ENCODE measurements around the gene SH3RF3. TPM values are rescaled to one million over a fixed set of nuclear protein-coding genes. Genes with fewer than 3 reads are reported as not detected.

The SH3RF3 gene
- total and polyA plus RNA-seq, 2 of the 13 experiments (the other 11 are each of a cell fraction or from before 2014, with no cell fraction given): 0.04 TPM; not detected in 1

- no peak overlapping the region for H3K9ac ChIP-seq (ENCODE audit: insufficient read depth, low read depth, low read length)
- no peak for ATAC-seq
- DNase-seq (ENCODE audit: low spot score): no peak
- no peaks in the 10 kb centered on the region for H4K20me1 ChIP-seq (ENCODE audit: insufficient read depth, low read length)
- no peak for FAIRE-seq
- no peak overlapping the region for H3K27ac ChIP-seq (ENCODE audit: extremely low read length, insufficient read depth, low read length)
- CTCF ChIA-PET (ENCODE audit: low intra/inter-chr PET ratio, low total read pairs): no interaction called here
- no TSS peak for BruUV-seq (replicated peaks)
- no peak for TF ChIP-seq HOXA7 (CRISPR knock-in tag; IDR thresholded peaks at IDR 0.05)
- peak; percentile 41 for TF ChIP-seq ZNF629 (CRISPR knock-in tag; conservative IDR thresholded peaks at IDR 0.05)
- TF ChIP-seq ETV6 (CRISPR knock-in tag; conservative IDR thresholded peaks at IDR 0.05): no peak
- TF ChIP-seq ARNT (IDR thresholded peaks at IDR 0.05): no peak
- WGBS (ENCODE audit: low lambda C conversion rate): 57% methylated on average over 18 of the region's 18 CpGs
- in situ Hi-C loops (cut with HindIII; ENCODE audit: extremely low pct_ligation_motif_present, low pct_unique_long_range_greater_than_20kb): no loop called here
- intact Hi-C loops (cut with micrococcal nuclease; ENCODE audit: unreplicated experiment): no loop called here
- H3K4me1 ChIP-seq (ENCODE audit: insufficient read depth, low read length): no peaks in the 10 kb centered on the region
- H3K36me3 ChIP-seq (replicated peaks in 1 of 2; ENCODE audit: control insufficient read depth in 1 of 2, insufficient read depth in 2 of 2, low read length in 2 of 2): no peaks in the 10 kb centered on the region
- no peaks in the 10 kb centered on the region for H3K9me3 ChIP-seq (ENCODE audit: low read length)
- no peak overlapping the region for H3K4me2 ChIP-seq (ENCODE audit: low read depth, low read length)
- H3K27me3 ChIP-seq (ENCODE audit: control insufficient read depth in 1 of 2, insufficient read depth in 2 of 2, low read length in 2 of 2): 0 out of 5 replicates have a peak, but pooled peaks cover 0 to 2% of the 10 kb centered on the region in 2 experiments
- H2AFZ ChIP-seq (ENCODE audit: low read length): no peak overlapping the region
- POLR2A ChIA-PET: no interaction called here
- H3K79me2 ChIP-seq (ENCODE audit: insufficient read depth, low read length): no peaks in the 10 kb centered on the region
- H3K4me3 ChIP-seq (replicated peaks in 1 of 3; ENCODE audit: insufficient read depth in 1 of 3, low read depth in 2 of 3, low read length in 3 of 3): no peak overlapping the region
Observed at GRCh38 chr2:109384308-109385271, 255.6 kb downstream of the SH3RF3 start.

GRCh38 chr2:109385506-109385905 lies 256.5 kb downstream of the SH3RF3 start:
- DNase-seq (ENCODE audit: low spot score) (no peak), ATAC-seq (no peak), FAIRE-seq (no peak)
- Histone ChIP-seq H3K36me3 (replicated peaks in 1 of 2; ENCODE audit: control insufficient read depth in 1 of 2, insufficient read depth in 2 of 2, low read length in 2 of 2) (no peaks in the 10 kb centered on the region), H3K9me3 (ENCODE audit: low read length) (no peaks in the 10 kb centered on the region), H3K27ac (ENCODE audit: extremely low read length, insufficient read depth, low read length) (no peak overlapping the region), H3K27me3 (ENCODE audit: control insufficient read depth in 1 of 2, insufficient read depth in 2 of 2, low read length in 2 of 2) (0 out of 5 replicates have a peak, but pooled peaks cover 0 to 2% of the 10 kb centered on the region in 2 experiments), H2AFZ (ENCODE audit: low read length) (no peak overlapping the region), H3K4me2 (ENCODE audit: low read depth, low read length) (no peak overlapping the region), H3K9ac (ENCODE audit: insufficient read depth, low read depth, low read length) (no peak overlapping the region), H3K4me1 (ENCODE audit: insufficient read depth, low read length) (no peaks in the 10 kb centered on the region), H4K20me1 (ENCODE audit: insufficient read depth, low read length) (no peaks in the 10 kb centered on the region), H3K79me2 (ENCODE audit: insufficient read depth, low read length) (no peaks in the 10 kb centered on the region), H3K4me3 (replicated peaks in 1 of 3; ENCODE audit: insufficient read depth in 1 of 3, low read depth in 2 of 3, low read length in 3 of 3) (no peak overlapping the region)
- 21% methylated on average over 4 of the region's 4 CpGs for WGBS (ENCODE audit: low lambda C conversion rate)
- intact Hi-C loops (cut with micrococcal nuclease; ENCODE audit: unreplicated experiment): no loop called here
- ChIA-PET POLR2A (no interaction called here), CTCF (ENCODE audit: low intra/inter-chr PET ratio, low total read pairs) (no interaction called here)
- no TSS peak for BruUV-seq (replicated peaks)
- in situ Hi-C loops (cut with HindIII; ENCODE audit: extremely low pct_ligation_motif_present, low pct_unique_long_range_greater_than_20kb): no loop called here
- no peak for TF ChIP-seq DNMT3B (CRISPR knock-in tag; conservative IDR thresholded peaks at IDR 0.05)
- no peak for TF ChIP-seq AGO2 (optimal IDR thresholded peaks at IDR 0.05; ENCODE audit: low read depth, low read length)
- TF ChIP-seq ZFP91 (CRISPR knock-in tag; IDR thresholded peaks at IDR 0.05; ENCODE audit: borderline replicate concordance): no peak
- no peak for TF ChIP-seq AKNA (CRISPR knock-in tag; IDR thresholded peaks at IDR 0.05; ENCODE audit: borderline replicate concordance)
- no peak for TF ChIP-seq DBP (CRISPR knock-in tag; IDR thresholded peaks at IDR 0.05; ENCODE audit: not compliant biosample characterization)
